Hypothalamus (tissue), 51 donors: ENCODE results near the gene COG1.
"Not testable (repeated sequence)": the region's sequence is repeated elsewhere in the genome, so short reads cannot be mapped to it uniquely, and the experiment has no call there.

ENCODE experiments used
- DNase-seq, 51 donors: peaks; one replicate each; lab custom pipeline; 2025; lab: John Stamatoyannopoulos, UW

The COG1 gene

GRCh38 chr17:73192894-73193701 is at the start of gene COG1:
Gene COG1 (plus strand): TSS chr17:73193055. CDS start chr17:73193070, 15 bp downstream.
- peak in 49 of 51 donors; percentile 23 to 87 (median 67) for DNase-seq

DNA sequence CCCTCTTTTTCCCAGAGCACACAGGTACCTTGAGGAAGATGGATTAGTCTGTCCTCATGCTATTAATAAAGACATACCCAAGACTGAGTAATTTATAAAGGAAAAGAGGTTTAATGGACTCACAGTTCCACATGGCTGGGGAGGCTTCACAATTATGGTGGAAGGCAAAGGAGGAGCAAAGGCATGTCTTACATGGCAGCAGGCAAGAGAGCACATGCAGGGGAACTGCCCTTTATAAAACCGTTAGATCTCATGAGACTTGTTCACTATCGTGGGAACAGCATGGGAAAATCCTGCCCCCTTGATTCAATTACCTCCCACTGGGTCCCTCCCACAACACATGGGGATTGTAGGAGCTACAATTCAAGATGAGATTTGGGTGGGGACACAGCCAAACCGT is 48.6 kb upstream of the COG1 start:
- DNase-seq: not testable (repeated sequence)

DNA sequence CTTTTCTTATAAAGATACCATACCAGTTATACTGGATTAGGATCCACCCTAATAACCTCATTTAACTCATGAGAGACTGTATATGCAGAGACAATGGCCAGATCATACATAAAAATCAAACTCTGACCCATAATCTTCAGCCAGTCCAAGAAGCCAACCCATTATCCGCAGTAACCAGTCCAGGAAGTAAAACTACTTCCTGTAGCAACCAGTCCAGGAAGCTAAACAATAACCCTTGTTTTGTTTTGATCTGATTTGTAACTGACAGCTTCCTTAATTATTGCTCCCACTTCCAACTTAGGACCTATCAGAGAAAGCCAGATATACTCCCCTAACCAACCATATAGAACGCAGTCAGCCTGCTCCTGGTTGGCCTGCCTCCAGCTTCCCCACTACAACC is 47.2 kb upstream of the COG1 start:
- no peak for DNase-seq

- not testable (repeated sequence) for DNase-seq
Observed at GRCh38 chr17:73147791-73148190, 45.1 kb upstream of the COG1 start.

GRCh38 chr17:73148540-73149334 is 44.1 kb upstream of the COG1 start:
- DNase-seq: no peak

- not testable (repeated sequence) for DNase-seq
Observed at GRCh38 chr17:73150622-73151300, 42.1 kb upstream of the COG1 start.

GRCh38 chr17:73151916-73152632 is 40.8 kb upstream of the COG1 start:
- DNase-seq: no peak

DNA sequence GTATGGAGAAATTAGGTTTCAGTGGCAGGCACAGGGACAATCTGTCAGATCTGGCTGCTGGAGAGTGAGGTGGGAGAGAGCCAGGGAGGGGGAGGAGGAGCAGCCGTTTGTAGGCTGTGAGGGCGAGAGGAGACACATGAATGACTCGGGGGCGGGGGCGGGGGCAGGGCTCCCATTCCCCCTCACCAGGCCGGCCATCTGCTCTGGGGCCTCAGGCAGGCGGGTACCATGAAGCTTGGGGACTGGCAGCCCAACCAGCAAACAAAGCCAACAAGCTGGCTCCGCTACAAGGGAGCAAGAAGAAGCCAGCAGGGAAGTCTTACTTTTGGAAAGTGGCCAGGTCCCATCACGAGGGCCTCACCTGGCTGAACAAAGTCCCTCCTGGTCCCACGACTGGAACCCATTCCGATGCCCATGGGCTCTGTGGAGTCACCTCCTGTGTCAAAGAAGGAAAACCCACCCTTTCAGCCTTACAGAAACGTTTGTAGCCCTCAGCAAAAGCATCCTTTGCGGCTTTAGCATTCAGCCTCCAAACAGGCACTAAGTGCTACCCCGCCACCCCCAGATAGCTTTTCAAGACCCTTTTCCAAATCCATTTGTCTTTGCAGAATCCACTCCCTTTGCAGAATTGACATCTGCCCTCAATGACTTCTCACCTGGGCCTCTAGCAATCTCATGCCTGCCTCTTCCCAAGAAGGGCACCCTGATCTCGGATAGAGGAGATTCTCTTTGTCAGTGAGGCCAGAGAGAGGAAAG is 37.3 kb upstream of the COG1 start:
- peak in 15 of 51 donors; percentile 3 to 36 (median 9) for DNase-seq

GRCh38 chr17:73156166-73156840 is 36.6 kb upstream of the COG1 start:
- DNase-seq: peak in 44 of 51 donors; percentile 5 to 75 (median 44)

DNA sequence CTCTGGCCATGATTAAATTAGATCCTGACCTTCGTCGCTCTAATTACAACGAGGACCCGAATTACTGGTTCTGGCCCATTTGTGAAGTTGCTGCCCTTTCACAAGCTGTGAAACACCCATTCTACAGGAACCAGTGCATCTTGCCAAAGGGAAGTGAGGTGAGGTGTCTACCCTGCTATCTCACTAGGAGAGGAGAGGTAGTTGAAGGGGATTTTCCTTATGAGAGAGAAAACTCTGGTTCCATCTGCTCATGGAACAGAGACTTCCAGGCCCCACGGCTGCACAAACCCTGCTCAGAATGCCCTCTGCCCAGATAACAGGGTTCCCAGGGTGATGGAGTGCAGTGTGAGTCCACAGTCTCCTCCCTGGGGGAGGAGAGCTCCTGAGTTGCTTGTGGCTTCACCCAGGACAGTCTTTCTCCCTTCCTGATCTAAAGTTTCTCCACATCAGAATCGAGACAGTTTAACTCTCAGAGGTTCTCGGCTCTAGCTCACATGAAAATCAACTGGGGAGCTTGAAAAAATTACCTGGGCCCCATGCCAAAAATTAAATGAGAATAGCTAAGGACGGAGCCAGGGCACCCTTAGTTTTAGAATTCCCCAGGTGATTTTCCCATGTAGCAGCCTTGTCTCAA is 35.9 kb upstream of the COG1 start:
- DNase-seq: no peak

- no peak for DNase-seq
Observed at GRCh38 chr17:73157521-73157890, 35.3 kb upstream of the COG1 start.

DNA sequence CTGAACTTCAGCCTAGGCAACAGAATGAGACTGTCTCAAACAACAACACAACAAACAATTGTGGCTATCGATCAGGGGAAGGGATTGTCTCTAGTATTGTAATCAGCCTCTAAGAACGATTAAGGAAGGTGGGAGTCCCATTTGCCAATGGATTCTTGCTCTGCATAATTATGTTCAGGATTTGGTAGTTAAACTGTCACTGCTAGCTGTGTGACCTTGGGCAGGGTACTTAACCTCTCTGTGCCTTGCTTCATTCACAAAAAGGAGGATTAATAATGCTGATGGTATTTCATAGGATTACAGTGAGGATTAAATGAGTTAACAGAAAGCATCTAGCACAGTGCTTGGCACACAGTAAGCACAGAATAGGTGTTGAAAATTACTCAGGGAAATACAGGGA is 34.7 kb upstream of the COG1 start:
- DNase-seq: no peak

- DNase-seq: no peak
Observed at GRCh38 chr17:73160980-73161630, 31.8 kb upstream of the COG1 start.

DNA sequence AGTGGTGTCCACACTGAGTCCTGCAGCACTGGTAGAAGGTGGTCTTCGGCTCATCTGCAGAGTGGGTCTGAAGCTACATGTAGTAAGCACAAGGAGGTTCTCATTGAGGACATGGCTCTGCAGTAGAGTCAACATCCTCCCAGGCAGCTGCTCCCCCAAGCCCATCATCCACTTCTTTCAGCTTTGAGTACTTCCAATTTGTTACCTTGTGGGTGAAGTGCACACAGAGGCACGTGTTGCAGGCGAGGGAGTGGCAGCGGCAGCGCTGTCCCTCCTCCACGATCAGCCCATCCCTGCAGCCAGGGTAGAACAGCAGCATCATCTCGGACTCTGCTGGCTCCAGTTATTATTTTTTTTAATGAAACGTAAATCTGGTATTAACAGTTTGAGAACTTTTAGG is 29.8 kb upstream of the COG1 start:
- DNase-seq: no peak

- DNase-seq: peak in 3 of 51 donors; percentile 3 to 45 (median 8)
Observed at GRCh38 chr17:73165616-73166404, 27.0 kb upstream of the COG1 start.

- no peak for DNase-seq
Observed at GRCh38 chr17:73166731-73167581, 25.9 kb upstream of the COG1 start.
